GM10248 (cell line): ENCODE results near the gene INSRR.

ENCODE experiments used
- CTCF ChIA-PET: fragments of 300-600 bp; sonication (Branson Sonifier 250); formaldehyde crosslinking; extraction: SDS; loops from one replicate; lab custom pipeline; 2021; ENCODE audit warnings: antibody characterized with exemption; lab: Yijun Ruan, JAX
- POLR2A ChIA-PET: fragments of 350-650 bp; sonication (Branson Sonifier 250); formaldehyde crosslinking; extraction: SDS; loops from one replicate; lab custom pipeline; 2020; ENCODE audit warnings: antibody characterized with exemption; lab: Yijun Ruan, JAX
- DNase-seq: peaks from one replicate; pipeline ENCODE4 v3.0.0; 2012; ENCODE audit errors: extremely low spot score
- TF ChIP-seq, protein P1 (sequence below): IDR thresholded peaks from 2 replicates; pipeline ENCODE4 v1.5.1; 2012; ENCODE audit warnings: mild to moderate bottlenecking, low read depth; ENCODE audit errors: extremely low read depth, missing control alignments, control extremely low read depth

The INSRR gene

GRCh38 chr1:156841295-156841855, 17.5 kb downstream of the INSRR start:
- ChIA-PET POLR2A (no interaction called here), CTCF (interaction anchor here (0.8 to 2.1 kb wide), 7 partner anchors 9 to 152 kb away, joined by 3 to 20 read pairs (median 5); partner anchors contain the start of genes INSRR, NTRK1, PRCC and SH2D2A)
- TF ChIP-seq, protein P1, sequence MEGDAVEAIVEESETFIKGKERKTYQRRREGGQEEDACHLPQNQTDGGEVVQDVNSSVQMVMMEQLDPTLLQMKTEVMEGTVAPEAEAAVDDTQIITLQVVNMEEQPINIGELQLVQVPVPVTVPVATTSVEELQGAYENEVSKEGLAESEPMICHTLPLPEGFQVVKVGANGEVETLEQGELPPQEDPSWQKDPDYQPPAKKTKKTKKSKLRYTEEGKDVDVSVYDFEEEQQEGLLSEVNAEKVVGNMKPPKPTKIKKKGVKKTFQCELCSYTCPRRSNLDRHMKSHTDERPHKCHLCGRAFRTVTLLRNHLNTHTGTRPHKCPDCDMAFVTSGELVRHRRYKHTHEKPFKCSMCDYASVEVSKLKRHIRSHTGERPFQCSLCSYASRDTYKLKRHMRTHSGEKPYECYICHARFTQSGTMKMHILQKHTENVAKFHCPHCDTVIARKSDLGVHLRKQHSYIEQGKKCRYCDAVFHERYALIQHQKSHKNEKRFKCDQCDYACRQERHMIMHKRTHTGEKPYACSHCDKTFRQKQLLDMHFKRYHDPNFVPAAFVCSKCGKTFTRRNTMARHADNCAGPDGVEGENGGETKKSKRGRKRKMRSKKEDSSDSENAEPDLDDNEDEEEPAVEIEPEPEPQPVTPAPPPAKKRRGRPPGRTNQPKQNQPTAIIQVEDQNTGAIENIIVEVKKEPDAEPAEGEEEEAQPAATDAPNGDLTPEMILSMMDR: no peak
- no peak for DNase-seq

GRCh38 chr1:156840898-156841279, 18.0 kb downstream of the INSRR start:
- CTCF ChIA-PET: interaction anchor here (0.8 to 2.1 kb wide), 6 partner anchors 16 to 151 kb away, joined by 3 to 20 read pairs (median 5); partner anchors contain the start of genes INSRR, NTRK1, PRCC and SH2D2A
- POLR2A ChIA-PET: no interaction called here
- TF ChIP-seq, protein P1: no peak
- DNase-seq: no peak

DNA sequence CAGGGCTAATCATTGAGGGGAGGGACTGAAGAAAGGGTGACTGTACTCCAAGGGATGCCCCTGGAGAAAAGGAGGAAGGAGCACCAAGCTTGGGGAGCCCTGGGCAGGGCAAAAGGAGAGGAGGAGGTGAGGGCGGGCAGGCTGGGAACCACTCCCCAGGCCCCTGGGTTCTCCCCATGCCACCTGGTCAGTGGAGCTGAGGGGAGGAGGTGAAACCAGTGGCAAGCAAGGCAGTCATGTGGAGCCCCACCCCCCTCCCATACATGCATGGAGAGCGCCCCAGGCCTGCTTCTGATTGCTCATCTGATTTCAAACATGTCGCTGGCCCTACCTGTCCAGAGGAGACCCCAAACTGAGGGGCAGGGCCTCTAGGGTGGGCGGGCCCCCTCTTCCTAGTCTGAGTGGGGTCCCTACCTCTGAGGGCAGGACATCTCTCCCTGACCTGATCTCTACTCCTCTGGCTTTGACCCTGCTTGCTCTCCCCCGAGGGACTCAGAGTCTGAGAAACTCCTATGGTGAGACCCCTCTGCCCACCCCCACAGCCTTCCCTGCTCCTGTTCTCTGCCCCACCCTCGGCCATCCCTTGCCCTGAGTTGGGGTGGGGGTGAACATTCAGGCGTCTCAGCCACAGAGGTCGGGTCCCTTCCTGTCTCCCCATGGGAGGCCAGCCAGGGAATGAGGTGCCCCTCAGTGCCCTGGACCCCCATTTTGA, 18.6 kb downstream of the INSRR start:
- POLR2A ChIA-PET: no interaction called here
- DNase-seq: no peak
- TF ChIP-seq, protein P1: no peak
- CTCF ChIA-PET: interaction anchor here (0.8 to 4.4 kb wide), 6 partner anchors 10 to 72 kb away, joined by 5 to 27 read pairs (median 8); partner anchors contain the start of genes INSRR, NTRK1, PRCC and SH2D2A

GRCh38 chr1:156839426-156840109, 19.3 kb downstream of the INSRR start:
- TF ChIP-seq, protein P1: no peak
- DNase-seq: no peak
- ChIA-PET POLR2A (no interaction called here), CTCF (interaction anchor here (0.7 to 4.9 kb wide), 32 partner anchors 9 to 480 kb away, joined by 3 to 149 read pairs (median 5); partner anchors contain the start of genes INSRR, NTRK1 and SH2D2A)

DNA sequence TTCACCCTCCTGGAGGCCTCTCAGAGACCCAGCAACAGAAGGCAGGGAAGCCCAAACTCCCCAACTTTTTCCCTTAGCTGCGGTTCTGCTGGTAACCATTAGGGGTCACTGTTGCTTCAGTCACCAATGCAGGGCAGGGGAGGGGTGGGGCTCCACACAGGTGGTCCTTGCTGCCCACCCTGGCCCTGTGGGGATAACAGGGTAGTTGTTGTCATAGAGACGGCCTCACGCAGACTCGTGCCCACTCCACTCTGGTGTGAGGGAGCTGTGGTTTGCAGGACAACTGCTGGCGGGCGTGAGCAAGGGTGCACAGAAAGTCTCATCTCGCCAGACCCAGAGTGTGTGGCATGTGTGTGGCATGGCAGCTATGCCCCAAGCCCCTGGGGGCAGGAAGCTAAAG, 19.9 kb downstream of the INSRR start:
- POLR2A ChIA-PET: no interaction called here
- peak; percentile 75 for DNase-seq
- CTCF ChIA-PET: interaction anchor here (0.6 to 4.9 kb wide), 40 partner anchors 8 to 479 kb away, joined by 3 to 149 read pairs (median 5); partner anchors contain the start of genes INSRR, NTRK1 and SH2D2A
- TF ChIP-seq, protein P1: peak; percentile 86

GRCh38 chr1:156836892-156837291, 22.0 kb downstream of the INSRR start:
- TF ChIP-seq, protein P1: no peak
- ChIA-PET CTCF (interaction anchor here (0.8 to 4.9 kb wide), 17 partner anchors 10 to 253 kb away, joined by 3 to 149 read pairs (median 13); partner anchors contain the start of genes INSRR and NTRK1), POLR2A (no interaction called here)
- no peak for DNase-seq
